WTC11 (cell line): Measurements from ENCODE around the gene AKAP9. TPM values are rescaled to one million over a fixed set of nuclear protein-coding genes. Genes with fewer than 3 reads are reported as not detected.

Experiments used
- ATAC-seq: fragments of 200-7000 bp; cut with Tn5 transposase; 2 replicates; pipeline ENCODE4 v1.10.0; 2021; ENCODE audit warnings: mild to moderate bottlenecking, moderate library complexity
- CTCF ChIA-PET: fragments of 300-600 bp; sonication (Branson Sonifier 250); formaldehyde crosslinking; loops from one replicate; lab custom pipeline; 2021; ENCODE audit warnings: antibody characterized with exemption; lab: Charles Lee
- POLR2A ChIA-PET: fragments of 350-600 bp; sonication (Branson Sonifier 250); formaldehyde crosslinking; loops from one replicate; lab custom pipeline; 2021; ENCODE audit warnings: antibody characterized with exemption; lab: Charles Lee
- DNase-seq: peaks from one replicate; pipeline ENCODE4 v3.0.0; 2021; ENCODE audit warnings: low spot score
- H3K27ac Mint-ChIP-seq: 2 replicates; pipeline ENCODE4 v1.8.0; 2021; ENCODE audit warnings: mixed read lengths
- H3K27me3 Mint-ChIP-seq: 2 replicates; pipeline ENCODE4 v1.8.0; 2021; ENCODE audit warnings: low read depth, mild to moderate bottlenecking, moderate library complexity, mixed read lengths
- H3K36me3 Mint-ChIP-seq: 2 replicates; pipeline ENCODE4 v1.8.0; 2021; ENCODE audit warnings: mixed read lengths
- H3K4me1 Mint-ChIP-seq: 2 replicates; pipeline ENCODE4 v1.8.0; 2022; ENCODE audit warnings: mixed read lengths
- H3K4me3 Mint-ChIP-seq: 2 replicates; pipeline ENCODE4 v1.8.0; 2021; ENCODE audit warnings: mild to moderate bottlenecking, moderate library complexity, mixed read lengths
- H3K9me3 Mint-ChIP-seq: 2 replicates; pipeline ENCODE4 v1.8.0; 2021; ENCODE audit warnings: mixed read lengths
- AR ChIP-seq: fragments of 250-450 bp; sonication (Bioruptor Pico); IDR thresholded peaks from 2 replicates; pipeline ENCODE4 v1.9.0; 2021; ENCODE audit warnings: mild to moderate bottlenecking
- E2F1 ChIP-seq: sonication (generic); formaldehyde crosslinking; IDR thresholded peaks from 2 replicates; pipeline ENCODE4 v1.8.0; 2022; ENCODE audit warnings: mild to moderate bottlenecking, missing genetic modification reagents
- ERG ChIP-seq: fragments of 250-450 bp; sonication (Bioruptor Pico); IDR thresholded peaks from 2 replicates; pipeline ENCODE4 v1.8.0; 2021; ENCODE audit warnings: mild to moderate bottlenecking
- ESRRA ChIP-seq: sonication (generic); formaldehyde crosslinking; IDR thresholded peaks from 2 replicates; pipeline ENCODE4 v1.8.1; 2022; ENCODE audit warnings: mild to moderate bottlenecking, missing genetic modification reagents, borderline replicate concordance
- ETV6 ChIP-seq: sonication (generic); formaldehyde crosslinking; IDR thresholded peaks from 2 replicates; pipeline ENCODE4 v1.8.1; 2022; ENCODE audit warnings: mild to moderate bottlenecking, missing genetic modification reagents
- GABPB1 ChIP-seq: sonication (generic); formaldehyde crosslinking; IDR thresholded peaks from 2 replicates; pipeline ENCODE4 v1.8.1; 2023; ENCODE audit warnings: mild to moderate bottlenecking, missing genetic modification reagents
- GRHL2 ChIP-seq: fragments of 250-450 bp; sonication (Bioruptor Pico); IDR thresholded peaks from 2 replicates; pipeline ENCODE4 v1.8.0; 2022; ENCODE audit warnings: mild to moderate bottlenecking, moderate library complexity; ENCODE audit not compliant: insufficient replicate concordance, severe bottlenecking
- GTF2I ChIP-seq: fragments of 250-450 bp; sonication (Bioruptor Pico); conservative IDR thresholded peaks from 2 replicates; pipeline ENCODE4 v1.4.0; 2021; ENCODE audit warnings: mild to moderate bottlenecking
- HMGA2 ChIP-seq: fragments of 250-450 bp; sonication (Bioruptor Pico); IDR thresholded peaks from 2 replicates; pipeline ENCODE4 v1.4.0; 2021; ENCODE audit warnings: mild to moderate bottlenecking, moderate library complexity
- IRF2 ChIP-seq: sonication (generic); formaldehyde crosslinking; IDR thresholded peaks from 2 replicates; pipeline ENCODE4 v1.8.0; 2022; ENCODE audit warnings: low read depth, missing genetic modification reagents, borderline replicate concordance
- NR2C2 ChIP-seq: sonication (generic); formaldehyde crosslinking; IDR thresholded peaks from 2 replicates; pipeline ENCODE4 v1.8.0; 2022; ENCODE audit warnings: mild to moderate bottlenecking, missing genetic modification reagents
- PREB ChIP-seq: sonication (generic); formaldehyde crosslinking; IDR thresholded peaks from 2 replicates; pipeline ENCODE4 v1.8.1; 2022; ENCODE audit warnings: mild to moderate bottlenecking, missing genetic modification reagents, moderate library complexity, borderline replicate concordance
- SMAD3 ChIP-seq: sonication (generic); formaldehyde crosslinking; IDR thresholded peaks from 2 replicates; pipeline ENCODE4 v1.8.0; 2022; ENCODE audit warnings: missing genetic modification reagents, mild to moderate bottlenecking, borderline replicate concordance
- USF1 ChIP-seq: sonication (generic); formaldehyde crosslinking; IDR thresholded peaks from 2 replicates; pipeline ENCODE4 v1.8.0; 2022; ENCODE audit warnings: mild to moderate bottlenecking, missing genetic modification reagents
- ZBTB43 ChIP-seq: sonication (generic); formaldehyde crosslinking; IDR thresholded peaks from 2 replicates; pipeline ENCODE4 v1.8.1; 2023; ENCODE audit warnings: mild to moderate bottlenecking, missing genetic modification reagents
- ZNF138 ChIP-seq: sonication (generic); formaldehyde crosslinking; conservative IDR thresholded peaks from 2 replicates; pipeline ENCODE4 v1.8.1; 2022; ENCODE audit warnings: mild to moderate bottlenecking, moderate library complexity, missing genetic modification reagents
- ZNF219 ChIP-seq: sonication (generic); formaldehyde crosslinking; IDR thresholded peaks from 2 replicates; pipeline ENCODE4 v1.8.0; 2023; ENCODE audit warnings: missing genetic modification reagents, mild to moderate bottlenecking, borderline replicate concordance
- ZNF396 ChIP-seq: fragments of 250-450 bp; sonication (Bioruptor Pico); IDR thresholded peaks from 2 replicates; pipeline ENCODE4 v1.8.0; 2021; ENCODE audit warnings: mild to moderate bottlenecking, moderate library complexity, borderline replicate concordance
- ZNF416 ChIP-seq: fragments of 250-450 bp; sonication (Bioruptor Pico); IDR thresholded peaks from 2 replicates; pipeline ENCODE4 v1.9.0; 2021; ENCODE audit warnings: mild to moderate bottlenecking, inconsistent platforms
- ZNF671 ChIP-seq: fragments of 250-450 bp; sonication (Bioruptor Pico); IDR thresholded peaks from 2 replicates; pipeline ENCODE4 v1.8.0; 2021; ENCODE audit warnings: mild to moderate bottlenecking
- total RNA-seq: library from RNA; stranded (reverse); gene quantifications from 3 replicates; pipeline ENCODE4 v1.2.3, GENCODE V29; 2021

AKAP9 gene
- total RNA-seq, 1 experiment from 2014 or later: 35.2 TPM

GRCh38 chr7:91894781-91895480 lies 45.7 kb upstream of the AKAP9 start (continued):
- TF ChIP-seq E2F1 (CRISPR knock-in tag) (no peak), ZNF671 (CRISPR knock-in tag) (no peak)
- TF ChIP-seq, all 79 proteins: peak for 0

- DNase-seq (no peak), ATAC-seq (no peak)
- Mint-ChIP-seq H3K27me3 (peaks cover 2% of the 10 kb centered on the region; the same call in 1 of the 2 replicates), H3K4me3 (no peak overlapping the region), H3K4me1 (peaks cover 4% of the 10 kb centered on the region; the same call in 1 of the 2 replicates), H3K9me3 (no peaks in the 10 kb centered on the region), H3K36me3 (no peaks in the 10 kb centered on the region), H3K27ac (no peak overlapping the region)
- TF ChIP-seq ERG (CRISPR knock-in tag) (no peak), ZNF138 (CRISPR knock-in tag) (no peak), GTF2I (CRISPR knock-in tag) (no peak)
- ChIA-PET CTCF (no interaction called here), POLR2A (no interaction called here)
Measured at GRCh38 chr7:91898240-91898992, 42.2 kb upstream of the AKAP9 start.

GRCh38 chr7:91899563-91899962 lies 41.1 kb upstream of the AKAP9 start:
- DNase-seq: no peak
- CTCF ChIA-PET: no interaction called here
- Mint-ChIP-seq H3K4me3 (no peak overlapping the region), H3K9me3 (no peaks in the 10 kb centered on the region), H3K36me3 (no peaks in the 10 kb centered on the region), H3K27ac (no peak overlapping the region), H3K27me3 (peaks cover 2% of the 10 kb centered on the region; the same call in 1 of the 2 replicates), H3K4me1 (peaks cover 4% of the 10 kb centered on the region; the same call in 1 of the 2 replicates)
- ATAC-seq: no peak
- POLR2A ChIA-PET: no interaction called here
- TF ChIP-seq ZNF396 (CRISPR knock-in tag): no peak
- no peak for TF ChIP-seq GRHL2 (CRISPR knock-in tag)
- TF ChIP-seq ZNF416: no peak
- TF ChIP-seq ETV6: no peak
- TF ChIP-seq USF1 (CRISPR knock-in tag): no peak
- TF ChIP-seq PREB (CRISPR knock-in tag): no peak
- TF ChIP-seq NR2C2 (CRISPR knock-in tag): no peak
- no peak for TF ChIP-seq AR
- TF ChIP-seq ZNF219: no peak
- no peak for TF ChIP-seq ESRRA (CRISPR knock-in tag)
- TF ChIP-seq SMAD3 (CRISPR knock-in tag): no peak
- no peak for TF ChIP-seq ZBTB43 (CRISPR knock-in tag)
- TF ChIP-seq IRF2: no peak
- TF ChIP-seq GABPB1 (CRISPR knock-in tag): no peak
- TF ChIP-seq HMGA2 (CRISPR knock-in tag): no peak
